ENCODE data around the gene GNA15. TPM values are rescaled to one million over a fixed set of nuclear protein-coding genes. Genes with fewer than 3 reads are reported as not detected.
A peak's percentile ranks its signal among the peaks of the same experiment; 100 is the strongest.
"Not testable (repeated sequence)": the region's sequence is repeated elsewhere in the genome, so short reads cannot be mapped to it uniquely, and the experiment has no call there.

The GNA15 gene
- total RNA-seq, 4 donors from 2014 or later: 3.8 to 22.5 (median 7.8) TPM

GRCh38 chr19:3153286-3154230 is 17.7 kb downstream of the GNA15 start:
- DNase-seq (ENCODE audit: low spot score in 2 of 2): no peak
- H3K9me3 ChIP-seq: no peaks in the 10 kb centered on the region
- H3K36me3 ChIP-seq: no peaks in the 10 kb centered on the region
- H3K27ac ChIP-seq: no peak overlapping the region
- peaks cover 0 to 19% of the 10 kb centered on the region in 2 donors for H3K27me3 ChIP-seq
- 85% methylated on average over 3 of the region's 3 CpGs for WGBS, 2 donors
- H3K4me1 ChIP-seq: peaks cover 0 to 6% (median 0%) of the 10 kb centered on the region in 4 donors
- H3K4me3 ChIP-seq: no peak overlapping the region
- TF ChIP-seq EP300 (IDR thresholded peaks at IDR 0.05): no peak
- no peak for TF ChIP-seq CTCF (IDR thresholded peaks at IDR 0.05)
- no peak for TF ChIP-seq POLR2A (IDR thresholded peaks at IDR 0.05)

GRCh38 chr19:3154447-3154846 is 18.6 kb downstream of the GNA15 start:
- H3K36me3 ChIP-seq; H3K4me1 ChIP-seq; H3K9me3 ChIP-seq; H3K27ac ChIP-seq; DNase-seq (ENCODE audit: low spot score in 2 of 2); H3K4me3 ChIP-seq: not testable (repeated sequence)
- peaks cover 0 to 17% of the 10 kb centered on the region in 2 donors for H3K27me3 ChIP-seq
- 86 to 94% methylated on average over 3 of the region's 3 CpGs for WGBS, 2 donors

GRCh38 chr19:3154957-3155736 is 19.3 kb downstream of the GNA15 start:
- no peak overlapping the region for H3K27ac ChIP-seq
- peaks cover 0 to 6% (median 0%) of the 10 kb centered on the region in 4 donors for H3K4me1 ChIP-seq
- no peaks in the 10 kb centered on the region for H3K9me3 ChIP-seq
- H3K4me3 ChIP-seq: no peak overlapping the region
- WGBS, 2 donors: 55 to 58% methylated on average over 19 to 21 of the region's 21 CpGs
- TF ChIP-seq POLR2A (IDR thresholded peaks at IDR 0.05) (no peak), EP300 (IDR thresholded peaks at IDR 0.05) (peak in 1 of 2 donors; percentile 63)
- peak in 1 of 2 donors; percentile 48 for DNase-seq (ENCODE audit: low spot score in 2 of 2)
- no peaks in the 10 kb centered on the region for H3K36me3 ChIP-seq
- peaks cover 0 to 10% of the 10 kb centered on the region in 2 donors for H3K27me3 ChIP-seq

- H3K36me3 ChIP-seq: no peaks in the 10 kb centered on the region
- no peak overlapping the region for H3K4me3 ChIP-seq
- TF ChIP-seq EP300 (IDR thresholded peaks at IDR 0.05) (no peak), POLR2A (IDR thresholded peaks at IDR 0.05) (no peak), CTCF (IDR thresholded peaks at IDR 0.05) (no peak)
- no peak for DNase-seq (ENCODE audit: low spot score in 2 of 2)
- no peaks in the 10 kb centered on the region for H3K9me3 ChIP-seq
- no peaks in the 10 kb centered on the region for H3K27me3 ChIP-seq
- H3K4me1 ChIP-seq: peaks cover 0 to 6% (median 0%) of the 10 kb centered on the region in 4 donors
- WGBS, 2 donors: 82 to 87% methylated on average over 21 to 23 of the region's 23 CpGs
- H3K27ac ChIP-seq: no peak overlapping the region
Measured at GRCh38 chr19:3157096-3157845, 21.4 kb downstream of the GNA15 start.

GRCh38 chr19:3159565-3159964 is 23.7 kb downstream of the GNA15 start:
- WGBS, 2 donors: 67 to 68% methylated on average over 8 of the region's 8 CpGs
- Histone ChIP-seq H3K9me3 (no peaks in the 10 kb centered on the region), H3K4me3 (no peak overlapping the region), H3K36me3 (no peaks in the 10 kb centered on the region), H3K27ac (no peak overlapping the region), H3K4me1 (peaks cover 0 to 6% (median 2%) of the 10 kb centered on the region in 4 donors), H3K27me3 (no peaks in the 10 kb centered on the region)
- no peak for TF ChIP-seq POLR2A (IDR thresholded peaks at IDR 0.05)
- no peak for TF ChIP-seq EP300 (IDR thresholded peaks at IDR 0.05)
- TF ChIP-seq CTCF (IDR thresholded peaks at IDR 0.05): no peak
- DNase-seq (ENCODE audit: low spot score in 2 of 2): no peak

Data from tibial nerve (tissue), 4 donors.